Activated T-cell treated with anti-CD3 and anti-CD28 coated beads for 48 hours (primary cell): ENCODE data around the gene SEC14L5.
"Not testable (repeated sequence)": the region's sequence is repeated elsewhere in the genome, so short reads cannot be mapped to it uniquely, and the experiment has no call there.

Experiments used
- DNase-seq: peaks from one replicate; pipeline ENCODE4 v3.0.0-alpha.2; 2020; ENCODE audit warnings: low read depth

SEC14L5 gene

DNA sequence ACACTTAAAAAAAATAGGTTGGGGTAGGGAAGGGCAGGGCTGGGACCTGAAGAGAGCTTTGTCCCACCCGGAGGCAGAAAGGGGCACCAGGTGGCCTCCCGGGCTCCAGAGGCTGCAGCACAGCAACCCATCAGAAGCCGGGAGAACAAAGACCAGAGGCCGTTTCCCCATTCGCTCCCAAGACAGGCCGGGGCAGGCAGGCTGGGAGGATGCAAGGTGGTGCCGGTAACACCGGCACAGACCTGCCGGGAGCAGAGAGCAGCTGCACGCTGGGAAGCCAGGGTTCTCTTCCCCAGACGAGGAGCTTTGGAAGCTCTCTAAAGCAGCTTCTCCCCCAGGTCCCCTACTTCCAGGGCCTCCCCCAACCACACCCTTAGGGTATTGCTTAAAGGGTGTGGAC, 26.7 kb upstream of the SEC14L5 start:
- no peak for DNase-seq

DNA sequence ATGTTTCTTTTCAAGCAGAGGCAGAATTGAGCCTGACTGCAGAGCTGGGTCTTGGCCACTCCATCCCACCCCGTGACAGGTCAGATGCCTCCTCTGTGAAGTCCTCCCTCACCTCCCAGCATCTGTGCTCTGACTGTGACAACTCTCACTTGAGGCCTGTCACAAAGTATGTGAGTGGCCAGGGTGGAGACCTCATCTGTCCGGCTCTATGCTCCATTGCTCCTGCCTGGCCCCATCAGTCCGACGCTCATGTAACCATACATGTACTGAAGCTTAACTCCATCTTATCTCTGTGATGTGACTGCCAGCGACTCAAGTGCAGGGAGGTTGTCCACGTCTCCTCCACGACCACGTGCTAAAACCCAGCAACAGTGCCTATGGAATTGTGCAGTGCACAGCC, 24.7 kb upstream of the SEC14L5 start:
- no peak for DNase-seq

DNA sequence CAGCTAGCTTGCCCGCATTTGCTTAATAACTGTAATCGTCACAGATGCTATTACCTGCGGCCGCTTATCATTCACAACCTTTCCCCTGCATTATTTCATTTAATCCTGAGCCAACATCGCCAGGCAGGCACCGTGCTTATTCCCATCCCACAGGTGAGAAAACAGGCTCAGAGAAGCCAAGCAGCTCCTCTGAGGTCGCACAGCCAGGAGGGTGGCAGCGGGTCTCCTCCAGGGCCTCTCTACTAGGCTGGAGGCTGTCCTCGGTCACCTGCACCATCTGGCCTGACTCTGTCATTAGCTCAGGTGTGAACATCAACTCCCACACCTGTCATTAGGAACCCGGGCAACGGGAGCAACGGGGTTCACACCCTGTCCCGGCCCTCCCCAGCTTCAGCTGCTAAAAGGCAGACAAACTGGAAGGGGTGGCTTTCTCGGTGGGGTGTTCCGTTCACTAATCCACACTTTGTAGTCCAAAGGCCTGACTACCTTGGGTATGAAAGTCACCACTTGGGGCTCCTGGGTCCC, 24.2 kb upstream of the SEC14L5 start:
- DNase-seq = no peak

DNA sequence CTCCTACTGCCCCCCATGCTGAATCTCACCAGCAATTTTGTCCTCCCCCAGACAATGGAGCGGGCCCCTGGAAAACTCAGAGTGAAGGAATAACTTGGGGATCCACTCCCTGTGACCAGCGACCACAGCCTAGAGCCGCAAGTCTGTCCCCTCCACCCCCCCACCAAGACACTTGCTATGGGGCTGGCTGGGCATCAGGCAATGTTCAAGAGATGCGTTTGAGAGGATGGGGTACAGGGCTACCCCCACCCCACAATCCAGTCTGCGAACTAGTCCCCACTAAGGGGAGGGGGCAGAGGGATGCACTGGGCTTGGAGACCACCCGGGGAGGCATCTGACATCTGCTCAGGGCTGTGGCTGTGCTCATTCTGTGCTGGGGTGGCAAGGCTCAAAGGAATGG, 23.5 kb upstream of the SEC14L5 start:
- no peak for DNase-seq

DNA sequence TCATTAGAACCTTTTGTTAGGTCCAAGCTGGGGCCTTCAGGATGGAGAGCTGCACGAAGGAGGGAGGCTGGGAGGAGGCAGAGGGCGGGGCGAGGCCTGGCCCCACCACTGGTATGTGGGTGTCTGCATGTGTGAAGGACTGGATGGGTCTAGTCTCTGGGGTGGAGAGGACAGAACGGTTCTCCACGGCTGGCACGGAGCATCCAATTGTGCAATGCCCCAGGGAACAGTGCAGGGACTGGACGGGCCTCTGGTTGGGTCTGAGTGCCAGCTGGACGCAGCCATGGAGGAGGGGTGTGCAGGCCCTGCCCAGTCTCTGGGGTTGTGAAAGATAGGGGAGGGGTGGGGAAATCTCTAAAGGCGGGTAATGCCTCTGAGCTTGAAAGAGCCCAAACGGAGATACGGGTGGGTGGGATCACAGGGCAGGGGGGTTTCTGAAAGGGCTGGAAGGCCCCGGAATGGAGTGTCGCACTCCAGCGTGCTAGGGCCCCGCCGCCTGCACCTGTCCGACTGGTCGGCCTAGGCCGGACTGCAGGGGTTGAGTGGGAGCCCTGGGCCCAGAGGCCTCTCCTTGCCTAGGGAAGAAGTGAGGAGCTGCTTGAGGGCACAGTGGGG, 22.8 kb upstream of the SEC14L5 start:
- DNase-seq = no peak

DNA sequence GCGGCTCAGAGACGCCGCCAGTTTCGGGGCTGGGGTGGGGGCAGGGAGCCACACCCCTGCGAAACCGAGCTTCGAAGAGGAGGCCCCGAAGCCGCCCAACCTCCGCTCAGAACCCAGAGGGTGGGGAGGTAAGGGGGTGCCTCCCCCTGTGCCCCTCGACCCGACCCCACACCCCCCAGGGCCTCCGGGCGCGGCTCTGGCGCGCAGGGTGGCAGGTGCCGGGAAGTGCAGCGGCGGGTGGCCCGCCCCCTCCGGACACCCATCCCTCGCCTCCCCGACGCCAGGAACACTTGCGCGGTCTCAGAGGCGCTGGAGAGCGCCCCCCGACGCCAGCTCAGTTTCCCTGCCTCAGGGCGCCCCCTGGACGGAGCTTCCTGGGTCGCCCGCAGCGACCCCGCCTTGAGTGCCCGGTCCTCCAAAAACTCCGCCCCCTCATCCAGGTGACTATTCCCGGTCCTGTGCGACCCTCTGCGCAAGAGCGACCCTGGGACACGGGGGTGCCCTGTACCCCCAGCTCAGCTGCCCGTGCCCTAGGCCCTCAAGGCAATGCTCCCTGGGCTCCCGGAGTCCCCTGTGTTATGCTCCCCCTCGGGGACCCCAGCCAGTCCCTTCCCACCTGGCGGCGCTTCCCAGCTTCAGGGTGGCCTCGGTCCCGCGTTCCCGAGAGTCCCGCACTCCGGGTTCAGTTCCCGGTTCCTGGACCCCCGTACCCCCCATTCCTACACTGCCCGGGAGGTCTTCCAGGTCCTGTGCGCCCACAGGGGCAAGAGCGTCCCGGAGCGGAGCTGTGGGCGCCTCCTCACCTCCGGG, 21.7 kb upstream of the SEC14L5 start:
- DNase-seq = no peak

DNA sequence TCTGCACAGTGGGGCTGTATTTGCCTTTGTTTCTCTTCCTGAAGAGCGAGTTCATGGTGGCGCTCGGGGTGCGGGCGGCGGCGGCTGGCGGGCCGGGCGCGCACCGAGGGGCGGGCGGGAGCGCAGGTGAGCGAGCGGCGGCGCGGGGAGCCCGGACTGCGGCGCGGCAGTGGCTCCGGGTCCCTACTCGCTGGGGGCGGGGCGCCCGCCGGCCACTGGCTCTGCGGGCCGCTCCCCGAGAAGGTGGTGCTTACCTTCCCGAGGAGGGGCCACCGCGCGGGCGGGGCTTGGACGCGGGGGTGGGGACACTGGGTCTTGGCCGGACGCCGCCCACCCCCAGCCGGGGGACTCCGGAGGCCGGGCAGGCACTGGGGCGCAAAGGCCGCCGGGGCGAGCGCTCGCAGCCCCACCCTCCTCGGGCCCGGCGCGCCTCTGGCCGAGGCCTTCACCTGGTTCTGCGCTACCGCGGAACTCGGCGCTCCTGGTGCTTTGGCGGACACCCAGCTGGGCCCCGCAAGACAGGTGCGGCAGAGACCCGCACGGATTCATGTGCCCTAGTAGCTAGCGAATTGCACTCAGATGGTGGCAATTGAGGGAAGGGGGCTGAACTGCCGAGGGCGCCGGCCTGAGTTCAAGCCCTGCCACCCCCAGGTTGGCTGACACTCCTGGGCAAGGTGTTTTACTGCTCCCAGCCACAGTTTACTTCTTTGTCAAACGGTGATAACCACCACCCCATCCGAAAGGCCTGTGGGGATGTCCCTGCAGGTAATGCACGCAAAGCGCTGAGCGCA, 20.9 kb upstream of the SEC14L5 start, which contains the start of gene PPL:
Gene PPL, minus strand, starts transcription at position 158 of the 791 bp plus-strand sequence. Its CDS starts 103 bp downstream, at position 55.
- DNase-seq = no peak

DNA sequence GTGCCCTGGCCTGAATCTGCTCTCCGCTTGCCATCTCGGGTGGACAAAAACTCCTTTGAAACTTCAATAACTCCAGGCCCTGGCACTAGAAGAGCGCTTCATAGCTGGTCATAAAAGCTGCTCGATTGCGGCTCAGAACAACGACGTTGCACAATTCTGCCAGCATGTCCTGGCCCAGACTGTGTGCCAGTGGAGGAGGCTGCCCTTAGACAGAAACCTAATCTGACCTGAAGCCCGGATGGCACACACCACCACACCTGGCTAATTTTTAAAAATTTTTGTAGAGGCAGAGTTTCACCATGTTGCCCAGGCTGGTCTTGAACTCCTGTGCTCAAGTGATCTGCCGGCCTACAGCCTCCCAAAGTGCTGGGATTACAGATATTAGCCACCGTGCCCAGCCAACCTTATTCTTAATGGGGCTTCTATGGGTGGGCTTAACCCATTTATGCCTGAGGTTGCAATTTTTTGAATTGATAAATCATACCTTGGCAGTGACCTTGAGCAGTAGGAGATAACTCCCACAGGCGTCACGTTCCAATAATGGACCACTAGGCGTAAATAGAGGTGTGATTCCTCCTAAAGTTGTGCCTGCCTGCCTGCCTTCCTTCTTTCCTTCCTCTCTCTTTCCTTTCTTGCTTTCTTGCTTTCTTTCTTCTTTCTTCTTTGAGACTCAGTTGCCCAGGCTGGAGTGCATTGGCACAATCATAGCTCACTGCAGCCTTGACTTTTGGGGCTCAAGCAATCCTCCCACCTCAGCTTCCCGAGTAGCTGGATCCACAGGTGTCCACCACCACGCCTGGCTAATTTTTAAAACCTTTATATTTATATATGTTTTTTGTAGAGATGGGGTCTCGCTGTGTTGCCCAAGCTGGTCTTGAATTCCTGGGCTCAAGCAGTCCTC, 20.1 kb upstream of the SEC14L5 start:
- DNase-seq = no peak

DNA sequence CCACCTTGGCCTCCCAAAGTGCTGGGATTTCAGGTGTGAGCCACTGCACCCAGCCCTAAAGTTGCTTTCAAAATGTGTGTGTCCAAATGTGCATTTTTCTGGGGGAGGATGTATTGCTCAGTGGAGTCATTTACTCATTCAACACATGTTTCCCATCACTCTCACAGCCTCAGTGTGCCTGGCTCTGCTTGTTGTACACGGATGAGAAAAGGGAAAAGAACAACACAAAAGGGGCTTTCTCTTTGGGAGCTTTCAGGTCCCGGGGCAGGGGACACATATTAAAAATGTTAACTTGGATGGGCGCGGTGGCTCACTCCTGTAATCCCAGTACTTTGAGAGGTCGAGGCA, 19.5 kb upstream of the SEC14L5 start:
- no peak for DNase-seq

DNA sequence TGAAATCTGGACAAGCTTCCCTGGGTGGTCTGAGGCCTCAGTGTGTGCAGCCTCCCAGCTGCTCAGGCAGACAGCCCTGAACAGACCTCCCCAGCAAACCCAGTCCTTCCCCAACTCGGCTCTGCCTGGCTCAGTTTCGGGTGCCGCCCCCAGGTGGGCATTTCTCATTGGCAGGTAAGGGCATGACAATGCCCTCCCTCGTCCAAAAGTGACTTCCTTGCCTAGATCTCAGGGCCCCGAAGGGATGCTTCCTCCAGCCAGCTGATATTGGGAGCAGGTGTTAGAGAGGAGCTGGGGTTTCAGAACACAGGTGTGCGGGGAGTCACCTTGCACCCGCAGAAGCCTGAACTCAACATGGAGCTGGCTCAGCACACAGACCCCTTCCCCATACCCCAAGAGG, 17.4 kb upstream of the SEC14L5 start:
- no peak for DNase-seq

DNA sequence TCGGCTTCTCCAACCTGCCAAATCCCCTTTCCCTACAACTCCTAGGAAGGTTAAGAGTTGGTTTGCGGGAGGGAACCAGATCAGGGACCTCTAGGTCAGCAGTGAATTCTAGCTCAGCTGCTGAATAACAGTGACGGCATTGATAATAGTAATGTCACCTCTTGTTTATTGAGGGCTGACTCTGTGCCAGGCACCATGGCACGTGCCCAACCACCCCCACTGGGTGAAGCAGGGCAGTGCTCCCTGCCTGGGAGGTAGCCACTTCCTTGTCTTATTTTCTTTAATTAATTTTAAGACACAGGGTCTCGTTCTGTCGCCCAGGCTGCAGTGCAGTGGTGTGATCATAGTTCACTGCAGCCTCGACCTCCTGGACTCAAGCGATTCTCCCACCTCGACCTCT, 15.6 kb upstream of the SEC14L5 start:
- no peak for DNase-seq

DNA sequence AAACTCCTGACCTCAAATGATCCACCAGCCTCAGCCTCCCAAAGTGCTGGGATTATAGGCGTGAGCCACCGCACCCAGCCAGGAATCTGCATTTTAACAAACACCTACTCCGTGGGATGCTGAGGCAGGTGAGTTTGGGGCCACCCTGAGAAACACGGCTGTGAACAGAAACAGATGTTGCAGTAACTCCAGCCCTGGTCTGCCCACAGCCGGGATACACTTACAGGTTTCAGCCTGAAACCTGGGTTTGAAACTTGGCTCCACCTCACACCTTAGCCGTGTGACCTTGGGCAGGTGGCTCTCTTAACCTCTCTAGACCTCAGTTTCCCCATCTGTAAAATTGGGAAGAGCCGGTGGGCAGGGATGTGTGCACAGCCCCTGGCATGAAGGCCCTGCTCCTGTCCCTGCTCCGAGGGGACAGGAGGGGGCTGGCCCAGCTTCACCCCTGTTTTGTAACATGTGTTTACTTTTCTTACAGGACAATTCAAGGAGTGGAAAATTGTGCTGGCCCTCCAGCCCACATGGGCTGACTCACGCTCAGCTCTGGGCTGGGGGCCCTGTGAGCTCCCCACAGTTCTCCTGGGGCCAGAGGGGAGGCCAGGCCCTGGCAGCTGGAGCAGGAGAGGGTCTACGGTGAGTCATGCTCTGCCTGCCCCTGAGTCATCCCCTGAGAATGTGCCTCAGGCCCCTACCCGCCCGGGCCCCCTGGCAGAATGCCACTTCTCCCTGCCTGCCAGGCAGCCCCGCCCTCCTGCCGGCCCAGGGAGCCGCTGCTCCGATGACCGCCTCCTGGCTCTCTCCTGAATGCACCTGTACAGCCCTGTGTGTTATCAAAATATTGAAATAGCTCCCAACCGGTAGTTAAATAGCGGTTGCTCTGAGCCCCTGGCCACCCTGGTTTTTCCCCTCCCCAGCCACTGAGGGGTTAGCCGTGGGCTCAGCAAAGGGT, 13.5 kb upstream of the SEC14L5 start:
- no peak for DNase-seq

DNA sequence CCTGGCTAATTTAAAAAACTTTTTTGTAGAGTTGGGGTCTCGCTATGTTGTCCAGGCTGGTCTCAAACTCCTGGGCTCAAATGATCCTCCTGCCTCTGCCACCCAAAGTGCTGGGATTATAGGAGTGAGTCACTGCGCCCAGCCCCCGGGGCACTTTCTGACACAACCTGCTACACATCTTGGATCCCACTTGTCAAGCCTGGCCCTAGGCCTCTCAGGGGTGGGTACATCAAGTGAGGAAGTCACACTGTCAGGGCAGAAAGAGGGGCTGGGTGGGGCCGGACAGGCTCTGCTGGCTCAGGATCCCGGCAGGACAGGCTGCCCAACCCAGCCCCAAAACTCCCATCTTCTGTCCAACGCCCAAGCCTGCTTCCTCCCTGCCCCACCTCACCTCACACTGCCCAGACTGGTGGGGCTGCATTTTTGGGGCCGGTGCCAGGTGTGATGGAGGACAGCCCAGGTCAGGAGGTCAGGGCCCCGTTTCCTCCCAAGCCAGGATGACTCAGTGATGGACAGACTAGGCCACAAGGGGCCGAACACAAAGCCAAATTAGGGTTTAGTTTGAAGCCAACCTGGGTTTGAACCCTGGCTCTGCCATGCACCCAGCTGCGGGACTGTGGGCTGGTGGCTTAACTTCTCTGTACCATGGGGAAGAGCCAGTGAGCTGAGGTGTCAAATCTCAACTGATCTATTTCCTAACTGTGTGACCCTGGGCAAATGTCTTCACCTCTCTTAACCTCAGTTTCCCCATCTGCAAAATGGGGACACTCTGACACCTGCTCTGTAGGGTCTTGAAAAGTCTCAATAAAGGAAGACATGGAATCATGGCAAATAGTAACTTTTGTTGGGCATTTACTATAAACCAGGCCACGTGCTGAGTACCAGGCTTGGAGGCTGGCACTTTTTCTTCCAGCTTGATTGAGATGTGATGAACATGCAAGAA, 12.3 kb upstream of the SEC14L5 start:
- DNase-seq = no peak

DNA sequence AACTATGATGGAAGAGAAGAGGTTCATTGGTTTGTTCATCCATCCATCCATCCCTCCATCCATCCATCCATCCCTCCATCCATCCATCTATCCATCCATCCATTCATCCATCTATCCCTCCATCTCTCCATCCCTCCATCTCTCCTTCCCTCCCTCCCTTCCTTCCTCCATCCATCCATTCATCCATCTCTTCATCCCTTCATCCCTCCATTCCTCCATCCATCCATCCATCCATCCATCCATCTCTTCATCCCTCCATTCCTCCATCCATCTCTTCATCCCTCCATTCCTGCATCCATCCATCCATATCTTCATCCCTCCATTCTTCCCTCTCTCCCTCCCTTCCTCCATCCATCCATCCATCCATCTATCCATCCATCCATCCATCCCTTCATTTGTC, 11.2 kb upstream of the SEC14L5 start:
- no peak for DNase-seq

DNA sequence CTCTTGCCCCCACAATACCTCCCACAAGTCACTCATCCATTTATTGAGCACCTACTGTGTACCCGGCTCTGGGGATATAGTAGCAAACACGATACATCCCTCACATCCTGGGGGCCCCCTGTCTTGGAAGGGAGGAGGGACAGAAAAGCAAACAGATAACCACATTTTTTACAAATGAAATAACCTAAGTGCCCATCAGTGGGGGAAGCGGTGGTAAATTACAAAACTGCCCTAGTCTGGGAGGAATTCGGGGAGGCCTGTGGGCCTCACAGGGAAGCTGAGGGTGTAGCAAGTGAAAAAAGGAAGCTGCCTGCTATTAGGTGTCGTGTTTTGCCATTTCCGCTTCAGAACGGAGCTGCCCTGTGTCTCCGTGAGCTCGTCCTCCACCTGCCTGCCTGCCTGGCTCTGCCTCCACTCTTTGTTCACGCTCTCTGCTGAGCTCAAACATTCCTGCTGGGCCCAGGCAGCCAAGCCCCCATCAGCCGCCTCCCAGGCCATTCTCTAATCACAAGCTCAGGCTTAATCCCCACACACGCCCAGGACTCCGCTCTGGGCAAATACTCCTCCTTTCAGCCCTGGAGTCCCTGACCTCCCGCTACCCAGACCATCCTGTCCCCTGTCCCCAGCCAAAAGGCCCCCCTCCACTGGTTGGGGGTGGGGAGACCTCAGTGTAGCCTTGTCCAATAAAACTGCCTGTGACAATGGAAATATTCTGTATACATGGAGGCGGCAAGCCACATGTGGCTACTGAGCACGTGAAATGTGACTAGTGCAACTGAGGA, 10.2 kb upstream of the SEC14L5 start:
- DNase-seq = no peak

DNA sequence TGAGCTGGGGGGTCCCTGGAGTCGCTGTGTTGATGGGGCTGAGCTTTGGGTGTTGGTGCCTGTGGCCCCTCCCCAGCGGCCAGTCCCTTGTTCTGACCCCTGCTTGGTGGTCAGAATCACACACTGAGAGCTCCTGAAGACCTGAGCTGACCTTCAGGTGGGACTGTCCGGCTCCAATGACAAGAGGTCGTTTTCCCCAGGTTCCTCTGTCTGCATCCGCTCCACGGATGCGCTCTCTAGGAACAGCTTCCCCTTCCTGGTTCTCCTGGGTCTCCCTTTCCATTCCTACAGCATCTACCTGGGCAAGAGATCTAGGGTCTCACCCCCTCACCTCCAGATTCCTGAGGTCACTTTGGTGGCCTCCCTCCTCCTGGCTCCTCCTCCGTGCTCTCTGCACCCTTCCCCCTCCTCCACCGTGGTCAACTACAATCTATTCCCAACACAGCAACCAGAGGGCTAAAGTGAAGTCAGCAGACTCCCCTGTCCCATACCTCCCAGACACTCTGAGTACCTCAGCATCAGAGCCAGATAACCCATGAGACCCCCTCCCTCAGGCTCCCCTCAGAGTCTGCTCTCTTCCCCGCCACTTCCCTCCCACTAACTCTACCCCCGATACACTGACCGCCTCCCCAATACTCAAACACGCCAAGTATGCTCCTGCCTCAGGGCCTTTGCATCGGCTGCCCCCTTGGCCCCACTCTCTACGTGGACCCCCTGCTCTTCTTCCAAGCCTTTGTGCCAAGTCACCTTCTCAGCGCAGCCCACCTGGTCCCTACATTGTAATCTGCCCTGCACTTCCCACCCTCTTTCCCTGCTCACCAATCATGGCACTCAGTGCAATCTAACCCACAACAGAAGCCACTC, 9.0 kb upstream of the SEC14L5 start:
- DNase-seq = no peak

DNA sequence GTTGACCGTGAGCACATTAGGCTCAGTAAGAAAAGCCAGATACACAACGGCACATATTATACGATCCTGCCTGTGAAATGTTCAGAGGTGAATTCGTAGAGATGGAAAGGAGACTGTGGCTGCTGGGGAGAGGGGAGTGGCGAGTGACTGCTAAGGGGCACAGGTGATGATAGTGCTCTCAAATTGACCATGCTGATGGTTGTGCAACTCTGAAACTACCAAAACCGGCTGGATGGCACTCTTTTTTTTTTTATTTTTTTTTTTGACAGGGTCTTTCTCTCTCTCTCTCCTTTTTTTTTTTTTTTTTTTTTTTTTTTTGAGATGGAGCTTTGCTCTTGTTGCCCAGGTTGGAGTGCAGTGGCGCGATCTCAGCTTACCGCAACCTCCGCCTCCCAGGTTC, 8.1 kb upstream of the SEC14L5 start:
- no peak for DNase-seq

DNA sequence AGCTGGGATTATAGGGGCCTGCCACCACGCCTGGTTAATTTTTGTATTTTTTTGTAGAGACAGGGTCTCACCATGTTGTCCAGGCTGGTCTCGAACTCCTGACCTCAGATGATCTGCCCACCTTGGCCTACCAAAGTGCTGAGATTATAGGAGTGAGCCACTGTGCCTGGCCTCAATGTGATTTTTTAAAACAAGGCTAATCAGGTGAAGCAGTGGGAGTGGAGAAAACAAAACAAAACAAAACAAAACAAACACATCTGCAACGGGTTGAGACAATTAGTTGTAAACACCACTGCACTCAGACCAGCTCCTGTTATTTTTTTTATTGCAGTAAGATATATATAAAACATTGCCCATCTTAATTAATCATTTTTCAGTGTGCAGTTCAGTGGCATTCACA, 6.5 kb upstream of the SEC14L5 start:
- DNase-seq = not testable (repeated sequence)
